ENCODE measurements around the gene DUXA.
"Not testable (repeated sequence)": the region's sequence is repeated elsewhere in the genome, so short reads cannot be mapped to it uniquely, and the experiment has no call there.

DUXA gene

GRCh38 chr19:57118848-57119247 is 48.4 kb downstream of the DUXA start:
- Histone ChIP-seq H3K36me3 (ENCODE audit: insufficient read depth, low read length) (no peaks in the 10 kb centered on the region), H3K27ac (no peak overlapping the region), H3K9ac (ENCODE audit: insufficient read length) (no peak overlapping the region), H3K9me3 (ENCODE audit: low read depth, low read length) (no peaks in the 10 kb centered on the region), H3K4me3 (no peak overlapping the region)
- no peak for DNase-seq (ENCODE audit: low read depth, low spot score)
- TF ChIP-seq POLR2AphosphoS5 (IDR thresholded peaks at IDR 0.05; ENCODE audit: borderline replicate concordance, low read depth, low read length) (no peak), FOXP2 (optimal IDR thresholded peaks at IDR 0.05; ENCODE audit: control extremely low read depth, extremely low read length, insufficient read depth) (no peak), EZH2 (IDR thresholded peaks at IDR 0.05) (no peak)

- not testable (repeated sequence) for DNase-seq (ENCODE audit: low read depth, low spot score); H3K4me3 ChIP-seq; H3K36me3 ChIP-seq (ENCODE audit: insufficient read depth, low read length); H3K9me3 ChIP-seq (ENCODE audit: low read depth, low read length); H3K27ac ChIP-seq; H3K9ac ChIP-seq (ENCODE audit: insufficient read length)
These were observed 53.8 kb downstream of the DUXA start for GRCh38 chr19:57113501-57113900.

GRCh38 chr19:57111329-57111644 is 56.0 kb downstream of the DUXA start:
- 0 out of 2 replicates have a peak, but pooled peaks cover 5% of the 10 kb centered on the region for H3K9me3 ChIP-seq (ENCODE audit: low read depth, low read length)
- no peak overlapping the region for H3K9ac ChIP-seq (ENCODE audit: insufficient read length)
- no peak overlapping the region for H3K27ac ChIP-seq
- TF ChIP-seq EZH2 (IDR thresholded peaks at IDR 0.05) (no peak), FOXP2 (optimal IDR thresholded peaks at IDR 0.05; ENCODE audit: control extremely low read depth, extremely low read length, insufficient read depth) (no peak), POLR2AphosphoS5 (IDR thresholded peaks at IDR 0.05; ENCODE audit: borderline replicate concordance, low read depth, low read length) (no peak)
- H3K36me3 ChIP-seq (ENCODE audit: insufficient read depth, low read length) = no peaks in the 10 kb centered on the region
- DNase-seq (ENCODE audit: low read depth, low spot score) = no peak
- H3K4me3 ChIP-seq = no peak overlapping the region

- no peak for DNase-seq (ENCODE audit: low read depth, low spot score)
- Histone ChIP-seq H3K4me3 (no peak overlapping the region), H3K36me3 (ENCODE audit: insufficient read depth, low read length) (no peaks in the 10 kb centered on the region), H3K27ac (no peak overlapping the region), H3K9me3 (ENCODE audit: low read depth, low read length) (0 out of 2 replicates have a peak, but pooled peaks cover 5% of the 10 kb centered on the region), H3K9ac (ENCODE audit: insufficient read length) (no peak overlapping the region)
- TF ChIP-seq POLR2AphosphoS5 (IDR thresholded peaks at IDR 0.05; ENCODE audit: borderline replicate concordance, low read depth, low read length) (no peak), FOXP2 (optimal IDR thresholded peaks at IDR 0.05; ENCODE audit: control extremely low read depth, extremely low read length, insufficient read depth) (no peak), EZH2 (IDR thresholded peaks at IDR 0.05) (no peak)
These were observed 56.5 kb downstream of the DUXA start for GRCh38 chr19:57110592-57111328.

GRCh38 chr19:57106722-57107235 is 60.5 kb downstream of the DUXA start:
- no peak for DNase-seq (ENCODE audit: low read depth, low spot score)
- no peak for TF ChIP-seq POLR2AphosphoS5 (IDR thresholded peaks at IDR 0.05; ENCODE audit: borderline replicate concordance, low read depth, low read length)
- TF ChIP-seq FOXP2 (optimal IDR thresholded peaks at IDR 0.05; ENCODE audit: control extremely low read depth, extremely low read length, insufficient read depth) = no peak
- no peak for TF ChIP-seq EZH2 (IDR thresholded peaks at IDR 0.05)
- Histone ChIP-seq H3K4me3 (no peak overlapping the region), H3K36me3 (ENCODE audit: insufficient read depth, low read length) (no peaks in the 10 kb centered on the region), H3K27ac (no peak overlapping the region), H3K9me3 (ENCODE audit: low read depth, low read length) (0 out of 2 replicates have a peak, but pooled peaks cover 5% of the 10 kb centered on the region), H3K9ac (ENCODE audit: insufficient read length) (no peak overlapping the region)

GRCh38 chr19:57105976-57106721 is 61.1 kb downstream of the DUXA start:
- Histone ChIP-seq H3K27ac (no peak overlapping the region), H3K36me3 (ENCODE audit: insufficient read depth, low read length) (no peaks in the 10 kb centered on the region), H3K9me3 (ENCODE audit: low read depth, low read length) (0 out of 2 replicates have a peak, but pooled peaks cover under 1% of the 10 kb centered on the region), H3K9ac (ENCODE audit: insufficient read length) (no peak overlapping the region), H3K4me3 (no peak overlapping the region)
- TF ChIP-seq FOXP2 (optimal IDR thresholded peaks at IDR 0.05; ENCODE audit: control extremely low read depth, extremely low read length, insufficient read depth) (no peak), EZH2 (IDR thresholded peaks at IDR 0.05) (no peak), POLR2AphosphoS5 (IDR thresholded peaks at IDR 0.05; ENCODE audit: borderline replicate concordance, low read depth, low read length) (no peak)
- DNase-seq (ENCODE audit: low read depth, low spot score) = no peak

All from SK-N-MC (cell line).